Measurements from ENCODE around the gene PLOD2.

The PLOD2 gene

DNA sequence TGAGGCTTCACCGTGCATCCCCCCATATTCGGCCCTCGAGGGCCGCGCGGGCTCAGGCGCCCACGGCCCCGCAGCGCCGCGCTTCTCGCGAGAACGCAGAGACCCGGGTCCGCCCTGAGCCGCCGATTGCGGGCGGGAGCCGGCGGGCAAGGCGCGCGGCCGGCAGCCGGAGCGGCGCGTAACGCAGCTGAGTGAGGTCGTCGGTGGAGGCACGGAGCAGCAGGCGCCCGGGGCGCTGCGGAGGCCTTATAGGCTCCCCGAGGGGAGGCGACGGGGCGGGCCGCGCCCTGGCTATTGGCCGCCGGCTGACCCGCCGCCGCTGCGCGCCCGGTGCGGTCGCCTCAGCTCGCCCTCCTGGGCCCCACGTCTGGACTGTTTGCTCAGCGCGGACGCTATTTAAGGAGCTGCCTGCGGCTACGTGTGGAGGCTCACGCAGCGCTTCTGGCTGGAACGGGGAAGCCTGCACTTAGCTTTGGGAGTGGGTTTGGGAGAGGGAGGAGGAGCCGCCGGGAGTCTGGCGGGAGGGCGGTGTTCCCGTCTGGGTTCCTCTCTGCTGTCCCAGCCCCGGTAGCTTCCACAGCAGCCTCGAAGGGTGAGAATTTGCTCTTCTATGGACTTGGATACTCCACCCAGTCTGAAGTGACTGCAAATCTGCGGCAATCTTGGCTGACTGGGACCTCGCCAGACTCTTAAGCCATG lies at the start of gene PLOD2:
Gene PLOD2, minus strand, starts transcription at position 221 of the 699 bp plus-strand sequence. Its CDS starts 195 bp downstream, at position 26.
- in situ Hi-C loops (cut with MboI; ENCODE audit: low sequenced_read_pairs): no loop called here

DNA sequence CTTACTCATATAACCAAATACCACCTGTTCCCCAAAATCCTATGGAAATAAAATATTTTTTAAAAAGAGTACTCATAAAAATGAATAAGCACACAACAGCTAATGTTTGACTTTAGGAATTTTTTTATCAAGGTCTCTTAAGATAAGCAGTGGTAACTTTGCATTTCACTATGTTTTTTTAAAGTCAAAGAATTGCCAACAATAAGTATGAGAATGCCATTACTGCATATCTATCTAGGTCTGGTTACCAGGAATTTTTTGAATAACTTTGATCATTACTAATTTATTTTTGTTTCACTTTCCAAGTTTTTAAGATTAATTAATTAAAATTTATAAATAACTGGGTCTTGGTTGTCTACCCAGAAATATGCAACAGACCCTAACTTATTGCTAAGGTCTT lies 48.4 kb upstream of the PLOD2 start:
- in situ Hi-C loops (cut with MboI; ENCODE audit: low sequenced_read_pairs): loop anchor here (25.0 kb wide), 1 partner anchor 378 kb away; no protein-coding TSS in a partner anchor

DNA sequence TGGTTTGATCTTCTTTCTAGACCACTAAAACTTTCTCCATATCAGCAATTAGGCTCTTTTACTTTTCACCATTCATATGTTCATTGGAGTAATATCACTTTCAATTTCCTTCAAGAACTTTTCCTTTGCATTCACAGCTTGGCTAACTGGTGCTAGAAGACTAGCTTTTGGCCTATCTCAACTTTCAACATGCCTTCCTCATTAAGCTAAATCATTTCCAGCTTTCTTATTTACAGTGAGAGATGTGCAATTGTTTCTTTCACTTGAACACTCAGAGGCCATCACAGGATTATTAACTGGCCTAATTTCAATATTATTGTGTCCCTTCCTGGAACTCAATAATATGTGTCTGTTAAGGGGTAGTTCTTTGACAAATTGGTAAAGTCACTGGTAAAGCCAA lies 42.8 kb upstream of the PLOD2 start:
- in situ Hi-C loops (cut with MboI; ENCODE audit: low sequenced_read_pairs): loop anchor here (25.0 kb wide), 1 partner anchor 384 kb away; no protein-coding TSS in a partner anchor

DNA sequence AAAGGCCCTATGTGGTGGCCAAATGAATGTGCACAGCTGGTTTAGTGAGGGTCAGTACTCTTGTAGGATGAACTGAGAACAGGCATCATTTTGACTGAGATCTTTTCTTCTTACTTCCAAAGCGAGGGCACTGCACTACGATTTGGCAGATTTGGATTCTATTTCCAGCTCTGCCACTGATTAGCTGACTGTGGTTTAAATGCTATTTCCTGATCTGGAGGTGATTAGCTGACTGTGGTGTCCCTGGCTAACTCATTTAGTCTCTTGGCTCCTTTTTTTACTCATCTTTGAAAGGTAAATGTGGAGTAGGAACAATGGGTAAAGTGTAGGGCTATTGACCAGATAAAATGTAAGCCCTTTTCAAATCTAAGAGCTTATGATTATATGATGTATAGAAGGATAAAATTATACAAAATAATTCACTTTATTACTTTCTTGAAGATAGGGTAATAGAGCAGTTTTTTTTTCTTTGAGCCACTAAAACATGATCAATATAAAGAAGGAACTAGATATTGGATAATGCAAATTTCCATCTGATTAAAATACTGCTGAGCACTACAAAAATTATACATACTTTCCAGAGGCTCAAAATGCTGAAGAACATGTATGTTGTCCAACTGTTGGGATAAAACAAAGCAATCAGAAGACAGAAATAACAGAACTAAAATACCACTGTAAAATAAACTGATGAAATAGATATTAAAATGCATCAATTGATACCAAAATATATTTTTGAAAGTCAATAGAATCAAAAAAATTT lies 39.7 kb upstream of the PLOD2 start:
- in situ Hi-C loops (cut with MboI; ENCODE audit: low sequenced_read_pairs): loop anchor here (25.0 kb wide), 1 partner anchor 387 kb away; no protein-coding TSS in a partner anchor

DNA sequence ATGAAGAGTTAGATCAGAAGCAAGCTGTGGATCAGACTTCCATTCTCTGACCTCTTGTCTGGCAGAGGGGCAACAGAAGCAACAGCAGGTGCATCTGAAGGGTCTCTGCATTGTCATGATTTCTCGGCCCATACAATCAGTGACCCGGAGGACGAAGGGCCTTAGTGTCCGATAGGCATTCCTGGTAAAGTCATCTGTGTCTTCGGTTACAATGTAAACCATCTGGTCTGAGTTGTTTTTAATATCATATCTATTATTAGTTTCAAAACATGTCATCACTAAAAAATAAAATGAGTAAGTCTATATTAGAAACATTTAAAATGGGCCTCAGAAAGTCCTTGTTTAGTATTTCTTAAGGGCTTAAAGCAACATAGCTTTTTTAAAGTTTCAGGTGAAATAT lies 38.8 kb upstream of the PLOD2 start:
- in situ Hi-C loops (cut with MboI; ENCODE audit: low sequenced_read_pairs): loop anchor here (25.0 kb wide), 1 partner anchor 388 kb away; no protein-coding TSS in a partner anchor

DNA sequence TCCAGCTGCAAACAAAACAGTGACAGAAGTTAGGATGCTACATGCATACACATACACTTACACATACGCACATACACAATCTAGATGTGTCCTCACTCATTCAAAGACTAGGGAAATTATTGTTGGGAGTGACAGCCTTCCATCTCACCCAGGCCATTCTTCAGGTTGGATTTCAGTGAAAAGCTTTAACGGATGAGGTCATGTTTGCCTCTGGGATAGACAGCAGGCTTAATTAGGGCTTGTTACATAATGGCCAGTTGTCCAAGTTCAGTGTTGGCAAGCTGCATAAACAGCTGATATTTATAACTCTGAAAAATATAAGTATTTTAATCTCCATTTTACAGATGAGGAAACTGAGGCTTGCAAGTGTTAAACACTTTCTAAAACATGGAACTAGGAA lies 35.8 kb upstream of the PLOD2 start:
- in situ Hi-C loops (cut with MboI; ENCODE audit: low sequenced_read_pairs): no loop called here

DNA sequence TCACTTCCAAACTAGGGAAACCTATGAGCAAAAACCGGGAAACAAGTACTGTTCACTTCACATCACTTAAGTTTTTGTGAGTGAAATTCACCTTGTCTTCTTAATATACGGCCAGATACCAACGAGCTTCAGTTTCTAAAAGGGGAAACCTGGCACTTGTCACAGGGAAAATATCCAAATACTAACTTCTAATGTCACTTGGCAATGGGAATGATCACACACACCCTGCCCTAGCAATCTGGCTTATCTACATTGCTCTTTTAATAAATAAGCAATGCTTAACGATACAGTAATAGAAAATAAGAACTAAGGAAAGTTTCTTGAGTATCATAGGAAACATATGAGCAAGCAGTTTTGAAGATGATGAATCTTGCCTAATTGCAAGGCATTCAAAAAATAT lies 34.6 kb upstream of the PLOD2 start:
- in situ Hi-C loops (cut with MboI; ENCODE audit: low sequenced_read_pairs): no loop called here

DNA sequence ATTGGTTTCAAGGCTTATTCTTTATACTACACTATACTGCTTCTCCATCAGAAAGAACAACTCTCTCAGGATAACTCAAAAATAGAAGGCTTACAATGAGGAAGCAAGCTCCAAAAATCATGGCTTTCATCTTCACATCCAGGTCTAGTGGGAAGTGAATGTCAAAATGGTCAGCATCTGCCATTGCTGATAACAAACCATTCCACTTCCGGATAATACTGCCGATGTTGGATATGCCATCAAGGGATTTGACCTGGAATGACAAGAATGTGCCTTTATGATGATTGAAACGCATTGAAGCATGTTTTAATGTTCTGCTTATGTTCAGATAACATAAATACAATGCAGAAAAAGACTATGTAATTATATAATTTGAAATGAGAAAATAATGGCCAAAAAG lies 34.0 kb upstream of the PLOD2 start:
- in situ Hi-C loops (cut with MboI; ENCODE audit: low sequenced_read_pairs): no loop called here

DNA sequence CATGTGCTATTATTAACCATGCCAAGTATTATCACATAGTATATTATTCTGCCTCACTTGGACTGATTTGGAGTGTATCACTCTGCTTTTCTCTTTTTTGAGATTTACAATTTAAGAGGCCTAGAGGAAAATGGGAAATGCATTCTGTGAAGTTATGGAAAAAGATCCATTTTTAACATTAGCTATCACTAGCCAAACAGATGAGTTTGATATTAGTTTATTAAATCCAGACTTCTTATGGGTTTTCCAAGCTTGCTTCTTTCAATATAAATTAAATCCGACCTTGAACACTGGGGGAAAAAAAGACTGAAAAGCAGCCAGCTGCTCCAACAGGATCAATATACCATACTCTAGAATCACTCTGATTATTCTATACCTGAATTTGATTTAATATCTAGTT lies 30.1 kb upstream of the PLOD2 start:
- in situ Hi-C loops (cut with MboI; ENCODE audit: low sequenced_read_pairs): no loop called here

DNA sequence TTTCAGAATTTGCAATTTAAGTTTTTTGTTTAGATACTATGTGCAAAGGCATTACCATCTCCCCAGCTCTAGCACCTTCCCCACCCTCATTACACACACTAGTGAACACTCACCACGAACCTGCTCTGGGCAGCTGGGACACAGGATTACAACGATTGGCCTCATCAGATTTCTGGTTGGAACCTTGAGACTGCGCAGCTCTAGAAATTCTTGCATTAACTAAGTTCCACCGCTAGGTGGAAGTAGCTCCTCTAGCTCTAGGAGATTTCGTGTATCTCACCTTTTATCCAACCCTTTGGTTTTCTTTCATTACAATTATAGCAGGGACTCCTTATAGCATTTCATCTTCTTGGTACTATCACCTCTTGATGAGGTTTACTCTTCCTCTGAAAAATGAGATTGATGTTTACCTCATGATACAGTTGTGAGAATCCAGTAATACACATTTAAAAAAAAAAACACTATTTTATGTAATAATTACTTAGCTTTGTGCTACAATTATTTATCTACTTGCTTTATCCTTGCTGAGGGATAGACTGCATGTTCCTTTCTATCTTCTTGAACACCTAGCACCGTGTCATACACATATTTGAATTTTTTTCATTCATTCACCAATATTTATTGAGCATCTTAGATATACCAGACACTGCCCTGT lies 28.7 kb upstream of the PLOD2 start:
- in situ Hi-C loops (cut with MboI; ENCODE audit: low sequenced_read_pairs): no loop called here

DNA sequence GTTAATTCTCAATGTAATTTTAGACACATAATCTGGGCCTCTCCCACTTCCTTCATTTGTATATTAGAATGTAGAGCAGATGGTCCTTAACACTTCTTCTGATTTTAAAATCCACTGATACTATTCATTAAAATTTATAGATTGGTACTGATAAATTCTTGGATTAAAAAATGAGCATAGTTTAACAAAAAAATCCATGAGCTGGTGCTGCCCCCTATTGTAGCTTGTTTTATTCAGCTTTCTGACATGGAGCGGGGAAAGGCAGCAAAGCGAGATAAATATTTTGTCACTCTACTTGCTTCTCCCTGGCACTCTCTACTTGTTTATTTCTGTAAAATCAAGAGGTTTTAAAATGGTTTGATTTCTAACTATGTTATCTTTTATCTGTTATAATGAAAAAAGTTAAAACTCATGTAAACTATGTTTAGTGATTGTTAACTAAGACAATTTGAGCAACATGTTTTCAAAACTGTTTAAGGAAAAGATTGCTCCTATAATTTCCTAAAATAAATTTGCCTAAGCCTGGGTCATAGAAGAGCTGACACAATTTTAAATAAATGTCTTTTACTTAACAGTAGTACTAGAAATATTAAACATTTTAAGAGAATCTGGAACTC lies 26.5 kb upstream of the PLOD2 start:
- in situ Hi-C loops (cut with MboI; ENCODE audit: low sequenced_read_pairs): no loop called here

DNA sequence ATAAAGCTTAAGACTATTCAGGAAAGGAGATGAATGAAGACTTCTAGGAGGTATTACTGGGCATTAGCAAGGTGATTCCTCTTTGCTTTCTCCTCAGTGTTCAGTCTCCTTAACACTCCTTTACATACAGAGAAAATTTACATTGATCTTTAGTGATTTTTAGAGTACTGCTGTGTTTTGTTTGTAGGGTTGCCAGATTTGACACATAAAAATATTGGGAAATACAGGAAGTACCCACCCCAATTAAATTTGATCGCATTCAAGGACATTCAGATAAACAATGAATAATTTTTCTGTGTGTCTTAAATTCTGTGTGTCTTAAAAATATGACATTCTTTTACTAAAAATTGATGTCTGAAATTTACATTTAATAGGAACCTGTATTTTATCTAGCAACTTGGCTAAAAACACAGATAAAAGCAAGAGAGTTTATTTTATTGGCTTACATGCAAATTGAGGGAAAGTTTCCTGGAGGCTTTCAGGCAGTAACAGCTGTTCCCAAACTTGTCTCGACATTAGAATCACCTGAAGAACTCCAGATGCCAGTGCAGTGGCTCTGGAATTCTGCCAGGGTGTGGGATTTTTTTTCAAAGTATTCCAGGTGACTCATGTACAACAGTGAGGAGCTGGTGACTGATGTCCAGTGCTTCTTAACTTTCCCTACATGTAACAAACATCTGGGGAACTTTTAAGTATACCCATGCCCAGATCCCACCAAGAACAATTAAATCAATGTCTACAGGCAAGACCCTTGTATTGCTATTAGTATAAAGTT lies 23.4 kb upstream of the PLOD2 start:
- in situ Hi-C loops (cut with MboI; ENCODE audit: low sequenced_read_pairs): no loop called here

DNA sequence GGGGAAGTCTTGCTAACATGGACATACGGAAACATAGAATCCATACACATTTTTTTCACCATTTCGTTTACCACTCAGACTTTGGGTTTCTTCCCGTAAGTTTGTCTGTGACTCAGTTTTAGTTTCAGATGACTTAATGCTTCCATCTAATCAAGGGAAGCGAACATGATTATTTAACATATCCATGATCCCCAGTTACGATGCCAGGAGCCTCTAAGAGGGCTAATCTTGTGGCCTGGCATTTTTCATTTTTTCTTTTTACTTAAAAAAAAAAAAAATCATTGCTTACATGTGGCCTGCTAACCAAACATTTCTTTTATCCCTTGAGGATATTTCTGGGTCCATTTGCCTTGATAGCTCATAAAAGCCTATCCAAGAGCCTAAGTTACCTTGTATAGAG lies 20.2 kb upstream of the PLOD2 start:
- in situ Hi-C loops (cut with MboI; ENCODE audit: low sequenced_read_pairs): no loop called here

DNA sequence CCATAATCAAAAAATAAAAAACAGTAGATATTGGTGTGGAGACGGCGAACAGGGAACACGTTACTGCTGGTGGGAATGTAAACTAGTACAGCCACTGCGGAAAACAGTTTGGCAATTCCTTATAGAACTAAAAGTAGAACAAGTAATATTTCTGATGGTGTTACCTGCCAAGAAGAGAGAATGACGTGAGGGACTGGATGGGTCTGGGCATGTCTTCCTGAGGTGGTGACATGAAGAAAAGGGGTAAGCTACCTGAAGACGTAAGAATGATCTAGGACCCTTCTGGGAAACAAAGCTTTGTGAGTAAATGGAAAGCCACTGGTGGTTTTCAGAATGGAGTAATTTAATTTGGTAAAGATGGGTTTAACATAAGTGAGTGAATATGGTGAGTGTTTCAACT lies 19.4 kb upstream of the PLOD2 start:
- in situ Hi-C loops (cut with MboI; ENCODE audit: low sequenced_read_pairs): no loop called here

DNA sequence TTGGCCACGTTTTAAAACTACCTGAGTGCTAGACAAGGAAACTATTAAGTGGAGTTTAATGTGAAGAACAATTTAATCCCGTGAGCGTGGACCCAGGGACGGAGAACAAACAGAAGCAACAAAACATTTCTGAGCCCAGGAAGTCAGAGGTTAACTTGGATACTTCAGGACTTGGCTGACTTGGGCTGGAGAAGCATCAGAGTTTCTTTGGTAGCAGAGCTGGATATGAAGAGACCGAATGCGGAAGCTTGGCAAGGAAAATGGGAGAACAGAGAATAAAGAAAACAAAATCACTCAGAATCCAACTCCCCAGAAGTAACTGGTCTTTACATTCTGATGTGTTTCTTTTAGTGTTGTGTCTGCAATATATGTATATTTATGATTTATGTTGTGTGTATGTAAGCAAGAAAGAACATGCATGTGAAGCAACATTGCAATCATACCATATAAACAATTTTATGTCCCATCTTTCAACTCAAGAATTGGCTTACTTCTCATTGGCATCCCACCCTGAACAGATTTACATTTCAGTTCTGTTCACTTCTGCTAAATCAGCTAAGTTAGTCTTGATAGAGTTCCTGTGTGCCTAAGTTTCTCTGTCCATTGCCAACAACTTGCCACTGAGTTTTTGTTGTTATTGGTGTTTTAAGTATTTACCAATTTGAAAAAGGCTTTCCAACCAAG lies 17.2 kb upstream of the PLOD2 start:
- in situ Hi-C loops (cut with MboI; ENCODE audit: low sequenced_read_pairs): no loop called here

DNA sequence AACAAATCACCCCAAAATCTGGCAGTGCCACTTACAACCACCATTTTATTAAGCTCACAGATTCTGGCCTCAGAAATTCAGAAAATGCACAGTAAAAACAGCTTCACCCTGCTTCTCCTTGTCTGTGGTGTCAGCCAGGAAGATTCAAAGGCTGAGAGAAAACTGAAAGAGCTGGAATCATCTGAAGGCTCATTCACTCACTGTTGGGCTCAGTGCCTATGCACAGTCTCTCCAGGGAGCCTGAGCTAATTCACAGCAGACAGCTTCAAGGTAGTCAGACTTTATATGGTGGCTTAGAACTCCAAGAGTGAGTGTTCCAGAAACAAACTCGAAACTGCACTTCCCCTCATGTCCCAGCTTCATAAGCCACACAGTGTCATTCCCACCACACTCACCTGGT lies 16.5 kb upstream of the PLOD2 start:
- in situ Hi-C loops (cut with MboI; ENCODE audit: low sequenced_read_pairs): no loop called here

DNA sequence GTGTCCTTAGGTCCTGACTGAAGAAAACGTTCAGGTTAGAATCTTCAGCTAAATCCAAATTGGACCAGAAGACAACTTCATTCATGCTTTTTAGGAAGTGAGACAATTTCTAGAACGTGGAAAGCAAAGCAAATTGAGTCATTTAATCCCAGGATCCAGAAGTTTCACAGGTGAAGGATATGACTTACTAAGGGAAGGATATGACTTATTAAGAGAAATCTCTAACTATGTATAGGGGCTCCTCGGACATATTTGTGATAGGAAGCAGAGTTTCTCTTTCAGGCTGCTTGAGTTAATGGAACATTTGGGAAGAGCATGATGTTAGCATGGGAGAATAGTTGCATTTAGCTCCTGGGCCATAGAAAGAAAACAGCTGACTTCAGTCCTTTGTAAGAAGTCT lies 16.1 kb upstream of the PLOD2 start:
- in situ Hi-C loops (cut with MboI; ENCODE audit: low sequenced_read_pairs): no loop called here

DNA sequence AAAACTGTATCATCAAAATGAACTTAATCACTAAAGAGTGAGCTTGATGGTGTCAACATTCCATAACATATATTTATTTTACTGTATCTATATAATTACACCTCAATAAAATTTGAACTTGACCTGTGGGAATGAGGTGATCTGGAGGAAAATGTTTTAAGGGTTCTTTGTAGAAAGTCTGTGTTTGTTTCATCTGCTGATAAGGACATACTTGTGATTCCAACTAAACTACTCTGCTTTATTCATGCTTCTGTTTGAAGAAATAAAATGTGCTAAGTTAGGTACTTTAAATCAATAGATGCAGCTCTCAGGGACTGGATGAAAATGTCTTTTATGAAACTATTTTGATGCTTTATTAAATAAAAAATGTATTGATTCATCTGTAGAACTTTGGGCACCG lies 11.6 kb upstream of the PLOD2 start:
- in situ Hi-C loops (cut with MboI; ENCODE audit: low sequenced_read_pairs): no loop called here

DNA sequence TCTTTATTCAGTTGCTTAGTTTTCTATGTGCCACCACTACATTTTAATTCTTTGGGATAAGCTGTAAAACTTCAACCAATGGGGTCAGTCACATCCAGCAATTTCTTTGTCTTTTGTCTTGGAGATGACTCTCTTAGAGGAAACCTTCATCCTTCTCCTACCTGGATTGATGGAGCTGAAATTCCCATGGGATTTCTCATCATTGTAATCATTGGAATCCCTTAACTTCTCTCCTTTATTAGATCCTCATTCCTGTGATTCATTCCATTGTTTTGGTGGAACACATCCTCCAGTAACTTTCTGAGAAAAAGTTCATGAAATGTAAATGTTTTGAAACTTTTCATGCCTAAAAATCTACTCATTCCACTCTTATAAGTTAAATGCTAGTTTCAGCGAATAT lies 9.6 kb upstream of the PLOD2 start:
- in situ Hi-C loops (cut with MboI; ENCODE audit: low sequenced_read_pairs): no loop called here

DNA sequence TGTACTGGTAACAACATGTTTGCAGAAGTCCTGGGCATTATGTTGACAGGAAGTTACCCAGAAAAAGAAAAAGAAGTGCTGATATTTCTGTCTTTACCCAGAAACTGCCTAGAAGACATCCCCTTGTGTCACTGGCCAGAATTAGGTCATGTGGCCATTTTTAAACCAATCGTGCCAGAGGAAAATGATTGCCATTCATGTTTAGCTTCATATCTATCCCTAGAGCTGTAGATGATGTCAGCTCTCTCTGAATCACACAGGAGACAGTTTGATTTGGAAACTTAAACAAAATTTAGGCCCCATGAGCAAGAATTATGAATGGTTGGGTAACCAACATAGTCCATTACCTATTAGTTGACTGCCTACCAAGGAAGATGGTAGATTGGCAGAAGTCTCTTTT lies 8.9 kb upstream of the PLOD2 start:
- in situ Hi-C loops (cut with MboI; ENCODE audit: low sequenced_read_pairs): no loop called here

Measured in HL-60/S4 (cell line).